Effector memory CD4-positive, alpha-beta T cell (primary cell): ENCODE data around the gene HEXIM1.

ENCODE experiments used
- DNase-seq, 3 donors: peaks; one replicate each; pipeline ENCODE4 v3.0.0-alpha.2; 2020
- H3K27ac ChIP-seq: 2 replicates; pipeline ENCODE4 v1.7.0; 2013; ENCODE audit warnings: mild to moderate bottlenecking, low read length, moderate library complexity; ENCODE audit not compliant: insufficient read depth, poor library complexity, severe bottlenecking
- H3K27me3 ChIP-seq: replicated peaks from 2 replicates; pipeline ENCODE4 v1.7.0; 2013; ENCODE audit warnings: mild to moderate bottlenecking, low read length; ENCODE audit not compliant: insufficient read depth, control insufficient read depth, poor library complexity, severe bottlenecking
- H3K36me3 ChIP-seq: 2 replicates; pipeline ENCODE4 v1.7.0; 2013; ENCODE audit warnings: mild to moderate bottlenecking, low read length, moderate library complexity; ENCODE audit not compliant: control insufficient read depth, insufficient read depth
- H3K4me1 ChIP-seq: 2 replicates; pipeline ENCODE4 v1.7.0; 2013; ENCODE audit warnings: low read length, mild to moderate bottlenecking; ENCODE audit not compliant: control insufficient read depth, insufficient read depth, poor library complexity, severe bottlenecking
- H3K4me3 ChIP-seq: 2 replicates; pipeline ENCODE4 v1.7.0; 2013; ENCODE audit warnings: low read length, low read depth, mild to moderate bottlenecking; ENCODE audit not compliant: insufficient read depth, poor library complexity, severe bottlenecking
- H3K9me3 ChIP-seq: 2 replicates; pipeline ENCODE4 v1.7.0; 2013; ENCODE audit warnings: mild to moderate bottlenecking, low read length, moderate library complexity; ENCODE audit not compliant: control insufficient read depth

HEXIM1 gene

GRCh38 chr17:45106096-45106495, 42.2 kb upstream of the HEXIM1 start:
- H3K36me3 ChIP-seq = peaks cover 68% of the 10 kb centered on the region
- H3K4me3 ChIP-seq = no peak overlapping the region
- H3K4me1 ChIP-seq = no peaks in the 10 kb centered on the region
- H3K27ac ChIP-seq = no peak overlapping the region
- DNase-seq = no peak
- H3K27me3 ChIP-seq = no peaks in the 10 kb centered on the region
- no peaks in the 10 kb centered on the region for H3K9me3 ChIP-seq

- Histone ChIP-seq H3K4me3 (no peak overlapping the region), H3K9me3 (no peaks in the 10 kb centered on the region), H3K27me3 (no peaks in the 10 kb centered on the region), H3K4me1 (no peaks in the 10 kb centered on the region), H3K36me3 (peaks cover 64% of the 10 kb centered on the region), H3K27ac (no peak overlapping the region)
- DNase-seq = no peak
Observed at GRCh38 chr17:45106582-45106981, 41.7 kb upstream of the HEXIM1 start.

GRCh38 chr17:45107293-45108010, 40.8 kb upstream of the HEXIM1 start:
- Histone ChIP-seq H3K4me1 (no peaks in the 10 kb centered on the region), H3K27me3 (no peaks in the 10 kb centered on the region), H3K9me3 (no peaks in the 10 kb centered on the region), H3K27ac (no peak overlapping the region), H3K36me3 (peaks cover 56% of the 10 kb centered on the region), H3K4me3 (no peak overlapping the region)
- DNase-seq = no peak

- no peaks in the 10 kb centered on the region for H3K4me1 ChIP-seq
Observed at GRCh38 chr17:45108051-45108450, 40.2 kb upstream of the HEXIM1 start.

GRCh38 chr17:45108595-45109521, 39.4 kb upstream of the HEXIM1 start:
- Histone ChIP-seq H3K36me3 (peaks cover 42% of the 10 kb centered on the region), H3K27ac (no peak overlapping the region), H3K4me3 (no peak overlapping the region), H3K4me1 (no peaks in the 10 kb centered on the region), H3K27me3 (no peaks in the 10 kb centered on the region), H3K9me3 (no peaks in the 10 kb centered on the region)
- no peak for DNase-seq

More at GRCh38 chr17:45108051-45108450, 40.2 kb upstream of the HEXIM1 start:
- Histone ChIP-seq H3K4me3 (no peak overlapping the region), H3K27me3 (no peaks in the 10 kb centered on the region), H3K27ac (no peak overlapping the region), H3K9me3 (no peaks in the 10 kb centered on the region), H3K36me3 (peaks cover 50% of the 10 kb centered on the region)
- DNase-seq = no peak

- Histone ChIP-seq H3K27me3 (no peaks in the 10 kb centered on the region), H3K4me1 (no peaks in the 10 kb centered on the region), H3K36me3 (peaks cover 23% of the 10 kb centered on the region), H3K9me3 (no peaks in the 10 kb centered on the region), H3K27ac (no peak overlapping the region), H3K4me3 (no peak overlapping the region)
- DNase-seq = no peak
Observed at GRCh38 chr17:45110676-45111611, 37.3 kb upstream of the HEXIM1 start.

GRCh38 chr17:45111850-45112249, 36.4 kb upstream of the HEXIM1 start:
- no peak for DNase-seq
- H3K36me3 ChIP-seq = peaks cover 13% of the 10 kb centered on the region
- no peak overlapping the region for H3K27ac ChIP-seq
- no peak overlapping the region for H3K4me3 ChIP-seq
- H3K27me3 ChIP-seq = no peaks in the 10 kb centered on the region
- H3K9me3 ChIP-seq = no peaks in the 10 kb centered on the region
- H3K4me1 ChIP-seq = no peaks in the 10 kb centered on the region

GRCh38 chr17:45112559-45113423, 35.5 kb upstream of the HEXIM1 start:
- peaks cover 5% of the 10 kb centered on the region for H3K36me3 ChIP-seq
- no peak overlapping the region for H3K27ac ChIP-seq

GRCh38 chr17:45113424-45113754, 34.9 kb upstream of the HEXIM1 start:
- Histone ChIP-seq H3K9me3 (no peaks in the 10 kb centered on the region), H3K4me3 (no peak overlapping the region), H3K27ac (no peak overlapping the region), H3K27me3 (no peaks in the 10 kb centered on the region), H3K4me1 (no peaks in the 10 kb centered on the region), H3K36me3 (no peaks in the 10 kb centered on the region)
- DNase-seq = no peak

More at GRCh38 chr17:45112559-45113423, 35.5 kb upstream of the HEXIM1 start:
- DNase-seq = no peak
- Histone ChIP-seq H3K9me3 (no peaks in the 10 kb centered on the region), H3K27me3 (no peaks in the 10 kb centered on the region), H3K4me1 (no peaks in the 10 kb centered on the region), H3K4me3 (no peak overlapping the region)
